ENCODE results near the gene LATS1.

LATS1 gene

GRCh38 chr6:149729824-149730223 is 11.9 kb upstream of the LATS1 start:
- H3K4me3 ChIP-seq (IDR thresholded peaks at IDR 0.05; ENCODE audit: insufficient read depth, low read depth, low read length), result no peak overlapping the region
- no peak overlapping the region for H3K9ac ChIP-seq
- no peak overlapping the region for H2AFZ ChIP-seq (ENCODE audit: low read depth)
- no peaks in the 10 kb centered on the region for H3K27me3 ChIP-seq (ENCODE audit: insufficient read depth, low read depth)
- H3K27ac ChIP-seq, result no peak overlapping the region
- 0 out of 2 replicates have a peak, but pooled peaks cover 3% of the 10 kb centered on the region for H3K36me3 ChIP-seq (ENCODE audit: insufficient read depth)
- H3K4me2 ChIP-seq, result no peak overlapping the region
- TF ChIP-seq CTCF (conservative IDR thresholded peaks at IDR 0.05; ENCODE audit: low read depth, low read length), result no peak
- no peaks in the 10 kb centered on the region for H3K4me1 ChIP-seq (ENCODE audit: low read depth, poor library complexity, severe bottlenecking)
- H3K79me2 ChIP-seq (ENCODE audit: insufficient read depth, low read depth), result no peaks in the 10 kb centered on the region
- H4K20me1 ChIP-seq (ENCODE audit: insufficient read depth), result no peaks in the 10 kb centered on the region

- Histone ChIP-seq H3K27ac (no peak overlapping the region), H3K79me2 (ENCODE audit: insufficient read depth, low read depth) (no peaks in the 10 kb centered on the region), H4K20me1 (ENCODE audit: insufficient read depth) (no peaks in the 10 kb centered on the region), H3K4me3 (IDR thresholded peaks at IDR 0.05; ENCODE audit: insufficient read depth, low read depth, low read length) (no peak overlapping the region), H3K27me3 (ENCODE audit: insufficient read depth, low read depth) (no peaks in the 10 kb centered on the region), H3K4me1 (ENCODE audit: low read depth, poor library complexity, severe bottlenecking) (no peaks in the 10 kb centered on the region), H2AFZ (ENCODE audit: low read depth) (no peak overlapping the region), H3K4me2 (no peak overlapping the region), H3K36me3 (ENCODE audit: insufficient read depth) (0 out of 2 replicates have a peak, but pooled peaks cover 3% of the 10 kb centered on the region), H3K9ac (no peak overlapping the region)
- TF ChIP-seq CTCF (conservative IDR thresholded peaks at IDR 0.05; ENCODE audit: low read depth, low read length), result no peak
These were observed 10.8 kb upstream of the LATS1 start for GRCh38 chr6:149728499-149729234.

GRCh38 chr6:149727793-149728498 is 10.0 kb upstream of the LATS1 start:
- H3K9ac ChIP-seq, result no peak overlapping the region
- no peak overlapping the region for H3K27ac ChIP-seq
- TF ChIP-seq CTCF (conservative IDR thresholded peaks at IDR 0.05; ENCODE audit: low read depth, low read length), result no peak

GRCh38 chr6:149725785-149726184 is 7.9 kb upstream of the LATS1 start:
- H3K36me3 ChIP-seq (ENCODE audit: insufficient read depth), result 0 out of 2 replicates have a peak, but pooled peaks cover 3% of the 10 kb centered on the region
- no peak for TF ChIP-seq CTCF (conservative IDR thresholded peaks at IDR 0.05; ENCODE audit: low read depth, low read length)
- no peaks in the 10 kb centered on the region for H3K4me1 ChIP-seq (ENCODE audit: low read depth, poor library complexity, severe bottlenecking)
- no peak overlapping the region for H3K4me3 ChIP-seq (IDR thresholded peaks at IDR 0.05; ENCODE audit: insufficient read depth, low read depth, low read length)
- H4K20me1 ChIP-seq (ENCODE audit: insufficient read depth), result no peaks in the 10 kb centered on the region
- H3K79me2 ChIP-seq (ENCODE audit: insufficient read depth, low read depth), result no peaks in the 10 kb centered on the region
- no peak overlapping the region for H3K4me2 ChIP-seq
- no peaks in the 10 kb centered on the region for H3K27me3 ChIP-seq (ENCODE audit: insufficient read depth, low read depth)
- H3K27ac ChIP-seq, result no peak overlapping the region
- H3K9ac ChIP-seq, result no peak overlapping the region
- H2AFZ ChIP-seq (ENCODE audit: low read depth), result no peak overlapping the region

More at GRCh38 chr6:149727793-149728498, 10.0 kb upstream of the LATS1 start:
- no peaks in the 10 kb centered on the region for H3K27me3 ChIP-seq (ENCODE audit: insufficient read depth, low read depth)
- H3K4me1 ChIP-seq (ENCODE audit: low read depth, poor library complexity, severe bottlenecking), result no peaks in the 10 kb centered on the region
- H4K20me1 ChIP-seq (ENCODE audit: insufficient read depth), result no peaks in the 10 kb centered on the region
- no peak overlapping the region for H3K4me3 ChIP-seq (IDR thresholded peaks at IDR 0.05; ENCODE audit: insufficient read depth, low read depth, low read length)
- no peaks in the 10 kb centered on the region for H3K79me2 ChIP-seq (ENCODE audit: insufficient read depth, low read depth)
- no peak overlapping the region for H2AFZ ChIP-seq (ENCODE audit: low read depth)
- H3K36me3 ChIP-seq (ENCODE audit: insufficient read depth), result 0 out of 2 replicates have a peak, but pooled peaks cover 3% of the 10 kb centered on the region
- H3K4me2 ChIP-seq, result no peak overlapping the region
